ENCODE results near the gene DYRK3. TPM values are rescaled to one million over a fixed set of nuclear protein-coding genes. Genes with fewer than 3 reads are reported as not detected.

Gene DYRK3
- total and polyA plus RNA-seq, 2 of the 13 experiments (the other 11 are each of a cell fraction or from before 2014, with no cell fraction given) = 0.48 to 2.8 TPM

GRCh38 chr1:206612129-206612876, 23.0 kb upstream of the DYRK3 start, which contains the start of gene EIF2D (continued):
- TF ChIP-seq PLRG1 (conservative IDR thresholded peaks at IDR 0.05) (no peak), TBL1XR1 (IDR thresholded peaks at IDR 0.05; ENCODE audit: borderline replicate concordance, low read length, partially characterized antibody) (peak; percentile 76), KLF15 (CRISPR knock-in tag; IDR thresholded peaks at IDR 0.05; ENCODE audit: borderline replicate concordance) (no peak; the same call in 1 of the 2 replicates), ZNF17 (CRISPR knock-in tag; IDR thresholded peaks at IDR 0.05) (no peak), ZNF253 (CRISPR knock-in tag; IDR thresholded peaks at IDR 0.05; ENCODE audit: borderline replicate concordance) (no peak), UBTF (CRISPR knock-in tag; IDR thresholded peaks at IDR 0.05) (peak; percentile 99), GPBP1L1 (CRISPR knock-in tag; IDR thresholded peaks at IDR 0.05) (no peak), THAP7 (CRISPR knock-in tag; IDR thresholded peaks at IDR 0.05) (peak; percentile 93), SP4 (CRISPR knock-in tag; IDR thresholded peaks at IDR 0.05) (peak; percentile 81), ZBTB33 (CRISPR knock-in tag; IDR thresholded peaks at IDR 0.05) (peak; percentile 79; the same call in 1 of the 2 replicates), ZNF441 (CRISPR knock-in tag; IDR thresholded peaks at IDR 0.05; ENCODE audit: borderline replicate concordance) (peak; percentile 73), TCF7 (IDR thresholded peaks at IDR 0.05; ENCODE audit: low read depth) (no peak), NFIC (IDR thresholded peaks at IDR 0.05; ENCODE audit: low read length) (peak; percentile 49; the same call in 1 of the 2 replicates), ZSCAN29 (CRISPR knock-in tag; conservative IDR thresholded peaks at IDR 0.05) (peak; percentile 93), THAP11 (CRISPR knock-in tag; IDR thresholded peaks at IDR 0.05) (peak; percentile 93), FUBP1 (CRISPR knock-in tag; IDR thresholded peaks at IDR 0.05; ENCODE audit: borderline replicate concordance) (no peak), MIXL1 (CRISPR knock-in tag; IDR thresholded peaks at IDR 0.05) (peak; percentile 89)
